Activated T-cell treated with anti-CD3 and anti-CD28 coated beads for 48 hours (primary cell): ENCODE data around the gene PRKCB.

Source experiments
- DNase-seq: peaks from one replicate; pipeline ENCODE4 v3.0.0-alpha.2; 2020; ENCODE audit warnings: low read depth

PRKCB gene

GRCh38 chr16:23836404-23837311 is 875 bp downstream of the PRKCB start:
- DNase-seq: no peak

GRCh38 chr16:23837553-23838308 is 1.9 kb downstream of the PRKCB start:
- DNase-seq: no peak

- DNase-seq: no peak
These were observed 2.8 kb downstream of the PRKCB start for GRCh38 chr16:23838485-23839142.

- DNase-seq: no peak
These were observed 4.5 kb downstream of the PRKCB start for GRCh38 chr16:23840310-23840709.

GRCh38 chr16:23842137-23842600 is 6.4 kb downstream of the PRKCB start:
- no peak for DNase-seq

- DNase-seq: no peak
These were observed 7.4 kb downstream of the PRKCB start for GRCh38 chr16:23843143-23843542.

- no peak for DNase-seq
These were observed 11.5 kb downstream of the PRKCB start for GRCh38 chr16:23847251-23847650.

- DNase-seq: no peak
These were observed 12.2 kb downstream of the PRKCB start for GRCh38 chr16:23847948-23848347.

GRCh38 chr16:23848958-23849357 is 13.2 kb downstream of the PRKCB start:
- DNase-seq: no peak

- DNase-seq: no peak
These were observed 17.2 kb downstream of the PRKCB start for GRCh38 chr16:23852794-23853562.

GRCh38 chr16:23855010-23855409 is 19.2 kb downstream of the PRKCB start:
- DNase-seq: no peak

GRCh38 chr16:23856251-23856709 is 20.5 kb downstream of the PRKCB start:
- no peak for DNase-seq

- DNase-seq: no peak
These were observed 21.6 kb downstream of the PRKCB start for GRCh38 chr16:23857256-23857880.

- DNase-seq: no peak
These were observed 22.1 kb downstream of the PRKCB start for GRCh38 chr16:23857881-23858269.

GRCh38 chr16:23858542-23858941 is 22.8 kb downstream of the PRKCB start:
- no peak for DNase-seq

GRCh38 chr16:23859713-23860269 is 24.0 kb downstream of the PRKCB start:
- no peak for DNase-seq

GRCh38 chr16:23861874-23862273 is 26.1 kb downstream of the PRKCB start:
- no peak for DNase-seq

GRCh38 chr16:23862556-23862955 is 26.8 kb downstream of the PRKCB start:
- DNase-seq: no peak

- no peak for DNase-seq
These were observed 28.0 kb downstream of the PRKCB start for GRCh38 chr16:23863511-23864422.

- DNase-seq: no peak
These were observed 30.1 kb downstream of the PRKCB start for GRCh38 chr16:23865853-23866252.
